Measurements from ENCODE around the gene B3GNT7. TPM values are rescaled to one million over a fixed set of nuclear protein-coding genes. Genes with fewer than 3 reads are reported as not detected.
A peak's percentile ranks its signal among the peaks of the same experiment; 100 is the strongest.

Gene B3GNT7
- total RNA-seq, 1 experiment from 2014 or later: 83.3 TPM

DNA sequence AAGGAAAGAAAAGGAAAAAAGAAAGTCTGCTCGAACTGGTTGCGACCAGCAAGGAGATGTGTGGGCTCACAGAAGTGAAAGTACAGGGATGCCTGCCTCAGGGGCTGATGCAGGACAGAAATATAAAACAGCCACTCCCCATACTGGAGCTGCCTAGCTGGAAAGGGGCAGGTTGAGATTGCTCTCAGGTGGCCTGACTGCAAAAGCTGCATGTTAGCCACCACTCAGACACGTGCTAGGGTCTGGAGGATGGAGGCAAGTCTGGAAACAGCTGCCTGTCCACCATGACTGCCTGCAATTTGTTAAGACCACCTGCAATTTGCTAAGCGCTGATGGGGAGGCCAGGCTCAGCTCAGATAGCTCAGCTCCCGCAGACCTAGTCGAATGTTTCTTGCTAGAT lies 17.9 kb downstream of the B3GNT7 start:
- in situ Hi-C loops (cut with HindIII; ENCODE audit: low pct_unique_long_range_greater_than_20kb, low sequenced_read_pairs) (loop anchor here (25.0 kb wide), 1 partner anchor 101 kb away; no protein-coding TSS in a partner anchor), intact Hi-C loops (cut with micrococcal nuclease; ENCODE audit: unreplicated experiment) (loop anchor here (5.0 kb wide), 1 partner anchor 186 kb away; no protein-coding TSS in a partner anchor)
- peaks cover 27% of the 10 kb centered on the region for H3K4me1 ChIP-seq (ENCODE audit: control insufficient read depth, insufficient read depth, low read length)
- ChIA-PET CTCF (interaction anchor here (0.6 to 1.0 kb wide), 4 partner anchors 38 to 210 kb away, joined by 3 to 7 read pairs (median 4); no protein-coding TSS in a partner anchor), POLR2A (no interaction called here)
- no peaks in the 10 kb centered on the region for H3K27me3 ChIP-seq (ENCODE audit: control insufficient read depth, insufficient read depth, low read length)
- DNase-seq (ENCODE audit: low read depth, low spot score) (no peak), ATAC-seq (no peak)
- no peaks in the 10 kb centered on the region for H3K36me3 ChIP-seq (ENCODE audit: control insufficient read depth, insufficient read depth, low read length)
- no TSS peak for BruUV-seq (replicated peaks)
- no peak overlapping the region for H3K4me3 ChIP-seq (ENCODE audit: low read depth in 2 of 2, low read length in 2 of 2)
- H3K27ac ChIP-seq (ENCODE audit: low read length): peak overlapping the region; percentile 49; the same call in 1 of the 2 replicates
- H3K9me3 ChIP-seq (ENCODE audit: control insufficient read depth, insufficient read depth, low read depth, low read length): no peaks in the 10 kb centered on the region
- TF ChIP-seq SIN3A (IDR thresholded peaks at IDR 0.05; ENCODE audit: borderline replicate concordance, insufficient read depth, low read depth, low read length) (no peak), POLR2AphosphoS5 (IDR thresholded peaks at IDR 0.05; ENCODE audit: low read depth, low read length) (no peak), TCF7L2 (IDR thresholded peaks at IDR 0.05; ENCODE audit: low read depth, low read length) (no peak), REST (IDR thresholded peaks at IDR 0.05; ENCODE audit: insufficient read depth in 1 of 2, low read depth in 2 of 2, low read length in 1 of 2) (no peak)
- TF ChIP-seq, protein P1, sequence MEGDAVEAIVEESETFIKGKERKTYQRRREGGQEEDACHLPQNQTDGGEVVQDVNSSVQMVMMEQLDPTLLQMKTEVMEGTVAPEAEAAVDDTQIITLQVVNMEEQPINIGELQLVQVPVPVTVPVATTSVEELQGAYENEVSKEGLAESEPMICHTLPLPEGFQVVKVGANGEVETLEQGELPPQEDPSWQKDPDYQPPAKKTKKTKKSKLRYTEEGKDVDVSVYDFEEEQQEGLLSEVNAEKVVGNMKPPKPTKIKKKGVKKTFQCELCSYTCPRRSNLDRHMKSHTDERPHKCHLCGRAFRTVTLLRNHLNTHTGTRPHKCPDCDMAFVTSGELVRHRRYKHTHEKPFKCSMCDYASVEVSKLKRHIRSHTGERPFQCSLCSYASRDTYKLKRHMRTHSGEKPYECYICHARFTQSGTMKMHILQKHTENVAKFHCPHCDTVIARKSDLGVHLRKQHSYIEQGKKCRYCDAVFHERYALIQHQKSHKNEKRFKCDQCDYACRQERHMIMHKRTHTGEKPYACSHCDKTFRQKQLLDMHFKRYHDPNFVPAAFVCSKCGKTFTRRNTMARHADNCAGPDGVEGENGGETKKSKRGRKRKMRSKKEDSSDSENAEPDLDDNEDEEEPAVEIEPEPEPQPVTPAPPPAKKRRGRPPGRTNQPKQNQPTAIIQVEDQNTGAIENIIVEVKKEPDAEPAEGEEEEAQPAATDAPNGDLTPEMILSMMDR (IDR thresholded peaks at IDR 0.05): no peak

GRCh38 chr2:231413921-231414476 lies 18.5 kb downstream of the B3GNT7 start:
- peak overlapping the region; percentile 49; the same call in 1 of the 2 replicates for H3K27ac ChIP-seq (ENCODE audit: low read length)
- ATAC-seq: no peak
- ChIA-PET POLR2A (no interaction called here), CTCF (interaction anchor here (0.6 to 0.9 kb wide), 2 partner anchors 38 to 210 kb away, joined by 3 to 4 read pairs; no protein-coding TSS in a partner anchor)
- no peak for DNase-seq (ENCODE audit: low read depth, low spot score)
- intact Hi-C loops (cut with micrococcal nuclease; ENCODE audit: unreplicated experiment) (loop anchor here (5.0 kb wide), 1 partner anchor 187 kb away; no protein-coding TSS in a partner anchor), in situ Hi-C loops (cut with HindIII; ENCODE audit: low pct_unique_long_range_greater_than_20kb, low sequenced_read_pairs) (loop anchor here (25.0 kb wide), 1 partner anchor 102 kb away; no protein-coding TSS in a partner anchor)
- no peaks in the 10 kb centered on the region for H3K9me3 ChIP-seq (ENCODE audit: control insufficient read depth, insufficient read depth, low read depth, low read length)
- H3K4me3 ChIP-seq (ENCODE audit: low read depth in 2 of 2, low read length in 2 of 2): no peak overlapping the region
- BruUV-seq (replicated peaks): no TSS peak
- H3K36me3 ChIP-seq (ENCODE audit: control insufficient read depth, insufficient read depth, low read length): no peaks in the 10 kb centered on the region
- H3K4me1 ChIP-seq (ENCODE audit: control insufficient read depth, insufficient read depth, low read length): peaks cover 27% of the 10 kb centered on the region
- H3K27me3 ChIP-seq (ENCODE audit: control insufficient read depth, insufficient read depth, low read length): no peaks in the 10 kb centered on the region
- TF ChIP-seq REST (IDR thresholded peaks at IDR 0.05; ENCODE audit: insufficient read depth in 1 of 2, low read depth in 2 of 2, low read length in 1 of 2): no peak
- TF ChIP-seq TCF7L2 (IDR thresholded peaks at IDR 0.05; ENCODE audit: low read depth, low read length): no peak
- TF ChIP-seq, protein P1 (IDR thresholded peaks at IDR 0.05): no peak
- no peak for TF ChIP-seq POLR2AphosphoS5 (IDR thresholded peaks at IDR 0.05; ENCODE audit: low read depth, low read length)
- no peak for TF ChIP-seq SIN3A (IDR thresholded peaks at IDR 0.05; ENCODE audit: borderline replicate concordance, insufficient read depth, low read depth, low read length)

Data from Panc1 (cell line).